ENCODE measurements around the gene SLC1A4. TPM values are rescaled to one million over a fixed set of nuclear protein-coding genes. Genes with fewer than 3 reads are reported as not detected.
A peak's percentile ranks its signal among the peaks of the same experiment; 100 is the strongest.
"Not testable (repeated sequence)": the region's sequence is repeated elsewhere in the genome, so short reads cannot be mapped to it uniquely, and the experiment has no call there.

The SLC1A4 gene
- total RNA-seq, 2 experiments from 2014 or later, result 61.7 to 113 TPM

DNA sequence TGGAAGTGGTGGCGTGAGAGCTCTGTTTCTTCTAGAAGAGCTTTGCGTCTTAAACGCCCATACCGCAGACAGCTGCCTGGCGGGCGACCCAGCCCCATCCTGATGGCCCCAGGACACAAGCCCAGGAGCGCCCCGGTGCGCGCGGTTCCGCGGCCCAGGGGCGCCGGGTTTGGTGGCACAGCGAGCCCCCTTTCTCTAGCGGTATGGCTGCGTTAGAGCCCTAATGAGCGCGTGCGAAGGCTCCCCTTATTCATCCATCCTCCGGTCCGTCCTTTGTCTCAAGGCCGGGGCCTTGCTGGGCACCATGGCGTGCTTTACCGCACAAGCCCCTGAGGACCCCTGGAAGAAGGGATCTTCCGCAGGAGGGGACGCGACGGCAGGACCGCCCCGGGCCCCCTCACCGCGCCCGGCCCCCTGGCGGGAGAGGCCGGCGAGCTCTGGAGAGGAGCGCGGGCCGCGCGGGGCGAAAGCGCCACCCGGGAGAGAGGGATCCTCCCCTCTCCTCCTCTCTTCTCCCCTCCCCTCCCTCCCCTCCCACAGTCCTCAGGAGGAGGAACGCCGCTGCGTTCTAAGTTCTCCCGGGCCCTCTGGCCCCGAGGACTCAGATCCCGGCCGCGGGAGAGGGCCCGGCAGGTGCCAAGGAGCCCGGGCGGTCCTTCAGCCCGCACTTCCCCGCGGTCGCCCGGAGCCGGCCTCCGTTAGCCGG, 626 bp upstream of the SLC1A4 start:
- H3K4me3 Mint-ChIP-seq, result peak overlapping the region; percentile 75
- peaks cover 75% of the 10 kb centered on the region for H3K4me1 Mint-ChIP-seq

DNA sequence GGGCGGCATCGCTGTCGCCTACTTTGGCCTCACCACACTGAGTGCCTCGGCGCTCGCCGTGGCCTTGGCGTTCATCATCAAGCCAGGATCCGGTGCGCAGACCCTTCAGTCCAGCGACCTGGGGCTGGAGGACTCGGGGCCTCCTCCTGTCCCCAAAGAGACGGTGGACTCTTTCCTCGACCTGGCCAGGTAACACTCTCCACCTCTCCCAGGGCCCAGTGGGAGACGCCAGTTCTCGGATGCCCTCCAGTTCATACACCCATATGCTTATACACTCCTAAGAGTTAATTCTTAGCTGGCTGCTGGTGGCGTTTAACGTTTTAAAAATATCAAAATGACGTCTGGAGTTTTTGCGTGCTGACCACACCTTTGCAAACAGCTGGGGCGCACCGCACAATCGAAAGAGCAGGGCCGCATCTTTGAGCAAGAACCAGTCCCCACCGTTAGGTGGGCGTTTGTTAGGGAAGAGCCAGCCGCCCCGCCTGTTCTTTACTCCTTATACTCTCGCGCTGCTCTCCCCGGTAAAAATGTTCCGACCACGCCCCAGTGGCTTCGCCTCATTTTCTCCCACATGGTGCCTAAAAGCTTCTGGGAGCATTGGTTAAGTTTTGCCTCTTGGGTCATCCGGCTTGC, 899 bp downstream of the SLC1A4 start:
- ATAC-seq (no peak), DNase-seq (no peak)
- H3K27ac Mint-ChIP-seq, result peak overlapping the region; percentile 75
- no peaks in the 10 kb centered on the region for H3K9me3 Mint-ChIP-seq (ENCODE audit: low read depth)
- H3K4me3 Mint-ChIP-seq, result peak overlapping the region; percentile 90
- peaks cover 45% of the 10 kb centered on the region for H3K36me3 Mint-ChIP-seq
- no peaks in the 10 kb centered on the region for H3K27me3 Mint-ChIP-seq
- CTCF ChIA-PET, result interaction anchor here (0.7 to 6.6 kb wide), 10 partner anchors 8 to 72 kb away, joined by 3 to 50 read pairs (median 4); no protein-coding TSS in a partner anchor
- peaks cover 74% of the 10 kb centered on the region for H3K4me1 Mint-ChIP-seq

More for the DNA sequence above, 626 bp upstream of the SLC1A4 start:
- H3K27ac Mint-ChIP-seq, result peak overlapping the region; percentile 78
- DNase-seq (peak; percentile 91), ATAC-seq (peak; percentile 45)
- H3K9me3 Mint-ChIP-seq (ENCODE audit: low read depth), result no peaks in the 10 kb centered on the region
- peaks cover 36% of the 10 kb centered on the region for H3K36me3 Mint-ChIP-seq
- peaks cover 3% of the 10 kb centered on the region for H3K27me3 Mint-ChIP-seq
- CTCF ChIA-PET, result interaction anchor here (0.9 to 6.6 kb wide), 14 partner anchors 9 to 381 kb away, joined by 3 to 50 read pairs (median 4); partner anchors contain the start of gene CEP68

DNA sequence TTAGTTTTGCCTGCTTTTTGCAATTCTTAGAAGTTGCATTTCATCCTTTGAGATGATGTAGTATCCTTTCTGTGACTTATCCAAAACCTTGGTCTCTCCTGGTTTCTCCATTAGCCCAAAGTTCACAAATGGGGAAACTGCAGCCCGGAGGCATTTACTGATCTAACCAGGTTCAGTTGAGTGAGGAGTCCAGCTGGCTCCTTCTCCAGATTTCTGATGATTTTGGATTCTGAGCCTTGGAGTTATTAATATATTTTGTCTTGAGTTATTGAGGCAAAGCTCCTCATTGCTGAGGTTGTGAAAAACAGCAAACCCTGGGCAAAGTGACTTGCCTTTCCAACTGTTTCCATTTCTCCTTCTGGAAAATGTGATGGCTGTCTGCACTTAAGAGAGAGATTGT, 1.7 kb downstream of the SLC1A4 start:
- Mint-ChIP-seq H3K4me1 (peaks cover 72% of the 10 kb centered on the region), H3K4me3 (peak overlapping the region; percentile 90), H3K9me3 (ENCODE audit: low read depth) (no peaks in the 10 kb centered on the region), H3K36me3 (peaks cover 51% of the 10 kb centered on the region), H3K27me3 (no peaks in the 10 kb centered on the region), H3K27ac (peak overlapping the region; percentile 75)
- ATAC-seq (no peak), DNase-seq (no peak)
- CTCF ChIA-PET, result interaction anchor here (1.3 to 6.6 kb wide), 8 partner anchors 9 to 75 kb away, joined by 3 to 50 read pairs (median 4); no protein-coding TSS in a partner anchor

DNA sequence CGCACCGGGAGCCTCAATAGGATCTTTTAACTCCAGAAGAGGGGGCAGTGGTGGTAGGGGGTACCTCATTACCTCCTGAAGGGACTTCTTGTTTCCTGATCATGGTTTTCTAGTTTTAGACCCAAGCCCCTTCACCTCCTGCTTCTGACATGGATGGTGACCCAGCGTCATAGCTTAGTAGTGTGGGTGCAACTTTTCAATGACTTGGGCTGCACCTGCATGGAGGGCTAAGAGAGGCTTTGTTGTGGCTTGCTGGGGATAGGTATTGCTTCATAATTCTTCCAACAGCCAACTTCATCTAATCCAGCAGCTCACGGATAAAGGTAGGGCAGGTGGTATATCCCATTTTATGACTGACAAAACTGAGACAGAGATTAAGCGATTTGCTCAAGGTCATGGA, 3.0 kb downstream of the SLC1A4 start:
- Mint-ChIP-seq H3K36me3 (peaks cover 57% of the 10 kb centered on the region), H3K4me1 (peaks cover 68% of the 10 kb centered on the region), H3K27me3 (no peaks in the 10 kb centered on the region), H3K4me3 (peak overlapping the region; percentile 90), H3K27ac (no peak overlapping the region), H3K9me3 (ENCODE audit: low read depth) (no peaks in the 10 kb centered on the region)
- no peak for DNase-seq
- CTCF ChIA-PET, result interaction anchor here (1.0 to 6.6 kb wide), 8 partner anchors 10 to 88 kb away, joined by 3 to 50 read pairs (median 4); no protein-coding TSS in a partner anchor
- no peak for ATAC-seq

DNA sequence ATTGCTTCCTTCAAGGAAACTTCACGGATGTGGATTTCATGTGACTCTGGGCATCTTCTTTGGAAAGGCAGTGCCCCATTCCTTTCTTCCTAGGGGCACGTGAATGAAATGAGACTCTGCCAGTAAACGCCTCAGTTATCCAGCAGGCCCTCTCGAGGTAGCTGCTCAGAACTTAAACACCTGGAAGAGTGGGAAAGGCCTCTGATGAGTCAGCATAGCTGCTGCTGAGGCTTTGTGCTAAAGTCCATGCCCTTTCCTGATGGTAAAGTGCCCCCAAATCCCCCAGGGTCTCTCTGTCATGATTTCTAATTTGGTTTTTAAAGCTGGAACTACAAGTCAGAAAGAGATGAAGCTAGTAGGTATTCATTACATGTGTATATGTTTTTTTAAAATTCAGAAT, 3.8 kb downstream of the SLC1A4 start:
- CTCF ChIA-PET, result interaction anchor here (1.0 to 6.6 kb wide), 3 partner anchors 11 to 89 kb away, joined by 3 to 50 read pairs (median 3); no protein-coding TSS in a partner anchor
- Mint-ChIP-seq H3K27ac (no peak overlapping the region), H3K36me3 (peaks cover 60% of the 10 kb centered on the region), H3K9me3 (ENCODE audit: low read depth) (no peaks in the 10 kb centered on the region), H3K4me1 (peaks cover 65% of the 10 kb centered on the region), H3K27me3 (no peaks in the 10 kb centered on the region), H3K4me3 (peak overlapping the region; percentile 90)
- DNase-seq, result no peak
- ATAC-seq, result no peak

DNA sequence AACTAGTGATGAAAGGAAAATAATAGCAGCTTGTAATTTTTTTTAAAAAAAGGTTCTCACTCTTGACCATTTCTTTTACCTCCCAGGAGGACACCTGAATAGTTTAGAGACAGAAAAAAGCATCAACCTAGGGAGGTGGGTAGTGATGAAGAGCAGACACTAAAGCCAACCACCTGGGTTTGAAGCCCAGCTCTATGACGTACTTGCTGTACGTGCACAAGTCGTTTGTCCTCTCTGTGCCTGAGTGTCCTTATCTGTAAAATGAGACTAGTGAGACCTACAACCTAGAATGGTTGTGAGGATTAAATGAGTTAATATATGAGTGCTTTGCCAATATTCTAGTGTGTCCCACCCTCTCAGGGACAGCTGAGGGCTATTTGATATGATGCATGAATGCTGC, 5.8 kb downstream of the SLC1A4 start:
- ATAC-seq, result no peak
- Mint-ChIP-seq H3K36me3 (peaks cover 66% of the 10 kb centered on the region), H3K4me1 (peaks cover 70% of the 10 kb centered on the region), H3K27me3 (no peaks in the 10 kb centered on the region), H3K9me3 (ENCODE audit: low read depth) (no peaks in the 10 kb centered on the region), H3K27ac (no peak overlapping the region), H3K4me3 (no peak overlapping the region)
- CTCF ChIA-PET, result interaction anchor here (1.0 kb wide), 1 partner anchor 52 kb away, joined by 6 read pairs; no protein-coding TSS in a partner anchor
- DNase-seq, result no peak

DNA sequence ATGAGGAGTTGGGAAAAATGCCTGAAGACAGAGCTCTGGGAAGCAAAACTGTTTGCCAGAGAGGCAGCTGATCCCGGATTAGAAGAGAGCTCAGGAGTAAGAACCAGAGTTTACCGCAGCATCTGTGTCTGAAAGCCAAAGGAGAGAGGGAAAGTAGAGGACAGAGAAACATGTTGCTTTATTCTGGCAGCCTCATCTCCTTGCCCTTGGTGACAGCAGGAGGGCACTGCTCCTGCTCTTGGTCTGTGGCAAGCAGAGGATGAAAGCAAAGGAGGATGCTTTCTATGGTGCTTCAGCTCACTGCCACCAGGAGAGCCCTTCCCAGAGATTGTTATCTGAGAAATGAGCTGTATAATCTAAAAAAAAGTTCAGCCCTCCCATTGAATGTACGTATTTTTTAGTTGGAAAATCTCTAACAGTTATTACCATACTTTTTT, 7.7 kb downstream of the SLC1A4 start:
- ATAC-seq, result no peak
- no peak overlapping the region for H3K4me3 Mint-ChIP-seq
- CTCF ChIA-PET, result interaction anchor here (0.5 to 1.8 kb wide), 4 partner anchors 21 to 856 kb away, joined by 3 to 6 read pairs (median 4); no protein-coding TSS in a partner anchor
- H3K27ac Mint-ChIP-seq, result no peak overlapping the region
- H3K36me3 Mint-ChIP-seq, result peaks cover 59% of the 10 kb centered on the region
- no peaks in the 10 kb centered on the region for H3K9me3 Mint-ChIP-seq (ENCODE audit: low read depth)
- no peaks in the 10 kb centered on the region for H3K27me3 Mint-ChIP-seq
- peaks cover 57% of the 10 kb centered on the region for H3K4me1 Mint-ChIP-seq
- DNase-seq, result no peak

DNA sequence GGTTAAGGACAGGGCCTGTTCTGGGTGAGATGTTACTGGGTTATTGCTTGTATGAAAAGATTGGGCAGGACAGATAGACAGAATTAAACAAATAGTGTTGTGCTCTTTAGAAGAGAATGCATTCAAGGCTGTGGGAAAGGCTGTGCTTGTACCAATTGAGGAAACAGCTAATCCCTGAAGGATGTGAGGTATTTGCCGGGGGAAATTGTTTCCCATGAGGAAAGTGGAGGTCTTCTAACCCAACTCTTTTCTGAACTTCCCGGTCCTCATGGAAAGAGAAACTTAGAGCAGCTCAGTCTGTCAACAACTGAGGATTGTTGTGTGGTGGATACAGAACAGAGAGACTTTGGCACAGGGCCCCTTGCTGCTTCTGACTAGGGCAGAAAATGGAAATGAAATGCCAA, 9.5 kb downstream of the SLC1A4 start:
- H3K27me3 Mint-ChIP-seq, result no peaks in the 10 kb centered on the region
- no peak overlapping the region for H3K27ac Mint-ChIP-seq
- CTCF ChIA-PET, result interaction anchor here (1.1 to 2.2 kb wide), 2 partner anchors 10 to 81 kb away, joined by 4 to 9 read pairs; no protein-coding TSS in a partner anchor
- H3K9me3 Mint-ChIP-seq (ENCODE audit: low read depth), result no peaks in the 10 kb centered on the region
- DNase-seq (no peak), ATAC-seq (no peak)
- H3K4me1 Mint-ChIP-seq, result peaks cover 39% of the 10 kb centered on the region
- peaks cover 54% of the 10 kb centered on the region for H3K36me3 Mint-ChIP-seq
- no peak overlapping the region for H3K4me3 Mint-ChIP-seq

DNA sequence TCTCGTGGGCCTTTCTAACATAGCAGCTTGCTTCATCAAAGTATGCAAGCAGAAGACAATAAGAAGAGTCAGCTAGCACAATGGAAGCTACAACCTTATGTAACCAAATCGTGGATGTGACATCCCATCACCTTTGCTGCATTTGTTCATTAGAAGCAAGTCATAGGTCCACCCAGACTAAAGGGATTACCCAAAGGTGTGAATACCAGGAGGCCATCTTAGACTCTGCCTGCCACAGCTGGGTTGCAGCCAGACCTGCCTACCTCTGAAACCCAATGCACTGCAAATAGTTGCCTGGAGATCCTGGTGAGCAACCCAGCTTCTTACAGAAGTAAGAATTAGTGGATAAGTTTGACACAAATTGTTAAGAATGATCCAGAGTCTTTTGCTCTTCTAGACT, 10.6 kb downstream of the SLC1A4 start:
- peaks cover 48% of the 10 kb centered on the region for H3K36me3 Mint-ChIP-seq
- no peaks in the 10 kb centered on the region for H3K27me3 Mint-ChIP-seq
- ATAC-seq (no peak), DNase-seq (no peak)
- no peak overlapping the region for H3K4me3 Mint-ChIP-seq
- no peak overlapping the region for H3K27ac Mint-ChIP-seq
- H3K9me3 Mint-ChIP-seq (ENCODE audit: low read depth), result no peaks in the 10 kb centered on the region
- peaks cover 29% of the 10 kb centered on the region for H3K4me1 Mint-ChIP-seq
- CTCF ChIA-PET, result interaction anchor here (1.1 to 2.2 kb wide), 2 partner anchors 11 to 82 kb away, joined by 4 to 9 read pairs; no protein-coding TSS in a partner anchor

DNA sequence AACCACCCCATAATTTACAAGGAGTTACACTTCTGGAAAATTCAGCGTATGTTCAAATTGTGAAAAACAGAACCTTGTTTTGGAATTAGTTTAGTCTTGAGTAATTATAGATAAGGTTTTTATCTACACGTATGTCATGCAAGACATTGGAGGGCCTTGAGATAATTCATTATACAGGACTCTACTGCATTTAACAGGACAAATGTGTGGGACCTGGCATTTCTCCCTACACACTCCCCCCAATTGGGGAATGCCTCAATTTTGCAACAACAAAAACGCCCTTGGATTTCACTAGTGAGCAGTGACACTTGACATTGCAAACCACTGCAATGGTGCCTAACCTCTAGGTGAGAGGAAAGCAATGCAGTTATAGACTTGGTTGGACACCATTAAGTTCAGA, 11.4 kb downstream of the SLC1A4 start:
- Mint-ChIP-seq H3K36me3 (peaks cover 49% of the 10 kb centered on the region), H3K27me3 (no peaks in the 10 kb centered on the region), H3K4me1 (peaks cover 22% of the 10 kb centered on the region), H3K4me3 (no peak overlapping the region), H3K9me3 (ENCODE audit: low read depth) (no peaks in the 10 kb centered on the region), H3K27ac (no peak overlapping the region)
- no peak for DNase-seq
- CTCF ChIA-PET, result interaction anchor here (2.2 kb wide), 1 partner anchor 83 kb away, joined by 9 read pairs; no protein-coding TSS in a partner anchor
- no peak for ATAC-seq

DNA sequence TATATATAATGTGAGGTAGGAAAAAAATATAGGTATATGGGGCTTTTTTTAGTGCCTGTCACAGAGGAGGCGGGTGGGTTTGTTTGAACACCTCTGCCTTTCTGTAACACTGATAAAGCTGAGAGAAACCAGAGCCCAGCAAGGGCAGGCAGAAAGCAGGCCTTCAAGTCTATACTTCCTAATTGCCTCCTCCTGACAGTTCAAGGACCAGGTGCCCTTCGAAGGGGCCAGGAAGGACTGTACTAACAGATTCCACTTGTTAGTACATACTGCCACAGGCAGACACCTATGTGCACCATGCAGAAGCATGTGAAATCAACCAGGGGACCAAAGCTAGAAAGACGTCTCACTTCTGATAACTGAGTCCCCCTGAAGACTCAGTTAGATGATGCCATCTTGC, 13.8 kb downstream of the SLC1A4 start:
- no peak overlapping the region for H3K4me3 Mint-ChIP-seq
- CTCF ChIA-PET, result no interaction called here
- peaks cover 7% of the 10 kb centered on the region for H3K4me1 Mint-ChIP-seq
- DNase-seq (no peak), ATAC-seq (no peak)
- H3K27ac Mint-ChIP-seq, result no peak overlapping the region
- peaks cover 47% of the 10 kb centered on the region for H3K36me3 Mint-ChIP-seq
- no peaks in the 10 kb centered on the region for H3K9me3 Mint-ChIP-seq (ENCODE audit: low read depth)
- H3K27me3 Mint-ChIP-seq, result no peaks in the 10 kb centered on the region

DNA sequence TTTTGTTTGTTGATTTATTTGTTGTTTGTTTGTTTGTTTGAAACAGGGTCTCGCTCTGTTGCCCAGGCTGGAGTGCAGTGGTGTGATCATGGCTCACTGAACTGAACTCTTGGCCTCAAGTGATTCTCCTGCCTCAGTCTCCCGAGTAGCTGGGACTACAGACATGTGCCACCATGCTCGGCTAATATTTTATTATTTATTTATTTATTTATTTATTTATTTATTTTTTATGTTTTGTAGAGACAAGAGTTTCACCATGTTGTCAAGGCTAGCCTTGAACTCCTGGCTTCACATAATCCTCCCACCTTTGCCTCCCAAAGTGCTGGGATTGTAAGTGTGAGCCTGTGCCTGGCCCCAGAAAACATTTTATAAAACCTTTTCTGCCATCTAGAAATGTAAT, 15.0 kb downstream of the SLC1A4 start:
- DNase-seq; H3K9me3 Mint-ChIP-seq (ENCODE audit: low read depth); H3K27me3 Mint-ChIP-seq; ATAC-seq; H3K4me1 Mint-ChIP-seq; CTCF ChIA-PET; H3K4me3 Mint-ChIP-seq; H3K27ac Mint-ChIP-seq: not testable (repeated sequence)
- H3K36me3 Mint-ChIP-seq, result peaks cover 45% of the 10 kb centered on the region

DNA sequence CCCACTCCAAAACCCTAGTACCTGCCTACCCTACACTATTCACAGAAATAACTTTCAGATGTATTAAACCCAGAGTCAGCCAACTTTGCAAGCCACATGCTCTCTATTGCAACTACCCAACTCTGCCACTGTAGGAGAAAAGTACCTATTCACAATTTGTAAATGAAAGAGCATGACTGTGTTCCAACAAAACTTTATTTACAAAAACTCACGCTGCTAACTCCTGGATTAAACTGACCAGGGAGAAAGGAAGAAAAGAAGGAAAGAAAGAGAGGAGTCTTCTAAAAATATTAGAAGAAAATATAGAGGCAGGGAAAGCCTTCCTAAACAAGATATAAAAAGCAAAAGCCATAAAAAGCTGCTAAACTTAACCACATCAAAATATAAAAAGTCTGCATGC, 24.6 kb downstream of the SLC1A4 start:
- Mint-ChIP-seq H3K36me3 (peaks cover 63% of the 10 kb centered on the region), H3K27me3 (no peaks in the 10 kb centered on the region), H3K4me1 (peaks cover 15% of the 10 kb centered on the region), H3K27ac (no peak overlapping the region), H3K9me3 (ENCODE audit: low read depth) (no peaks in the 10 kb centered on the region), H3K4me3 (no peak overlapping the region)
- CTCF ChIA-PET, result no interaction called here
- DNase-seq, result no peak
- no peak for ATAC-seq

Data from activated CD8-positive, alpha-beta memory T cell treated with anti-CD3 and anti-CD28 coated beads, Interleukin-2, amount 10 ng/mL, durations not matched to agents 7 days and 5 days (primary cell).